Testis (tissue), 2 donors: ENCODE data around the gene CACTIN.

Experiments used
- CTCF ChIP-seq, 3 experiments: fragments of 450-650 bp in 2 of 3; fragments of 200-600 bp in 1 of 3; sonication (generic) in 1 of 3; IDR thresholded peaks; one replicate each; pipeline ENCODE4 v1.5.1; 2016 to 2019; ENCODE audit warnings: antibody characterized with exemption in 3 of 3, mild to moderate bottlenecking in 2 of 3, moderate library complexity in 1 of 3
- POLR2A ChIP-seq: fragments of 450-650 bp; IDR thresholded peaks from one replicate; pipeline ENCODE4 v1.6.1; 2017; ENCODE audit warnings: antibody characterized with exemption, mild to moderate bottlenecking, moderate library complexity

DNA sequence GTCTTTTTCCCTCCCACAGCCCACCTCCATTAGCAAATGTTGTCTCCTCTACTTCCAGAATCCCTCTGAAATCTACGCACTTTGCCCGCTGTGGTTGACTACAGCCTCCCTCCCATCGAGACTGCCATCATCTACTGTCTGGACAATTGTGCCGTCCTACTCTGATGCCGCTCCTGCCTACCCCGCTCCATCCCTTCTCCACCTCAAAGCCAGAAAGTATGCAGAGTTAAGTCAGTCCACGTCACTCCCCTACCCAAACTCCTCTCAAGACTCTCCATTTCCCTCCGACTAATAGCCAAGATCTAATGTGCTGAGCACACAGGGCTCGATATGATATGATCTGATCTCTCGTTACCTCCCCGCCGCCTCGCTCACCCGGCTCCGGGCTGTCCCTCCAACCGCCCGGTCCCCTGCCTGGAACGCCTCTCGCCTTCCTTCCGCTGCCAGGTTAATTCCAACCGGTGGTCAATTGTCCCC is 556 bp downstream of the CACTIN start:
- TF ChIP-seq CTCF (IDR thresholded peaks at IDR 0.05) (no peak), POLR2A (no peak)
